NCI-H2107 treated with DMSO at 0.1 percent for 48 hours (cell line): Measurements from ENCODE around the gene SORL1.

Experiments used
- DNase-seq: peaks from one replicate; lab custom pipeline; 2025; ENCODE audit not compliant: unreplicated experiment; lab: John Stamatoyannopoulos, UW

SORL1 gene

GRCh38 chr11:121452609-121453150, 566 bp downstream of the SORL1 start, which contains the start of gene SORL1-AS1:
TSS of gene SORL1-AS1 (minus strand) at chr11:121452967.
- DNase-seq: peak; percentile 51

GRCh38 chr11:121453589-121454299, 1.6 kb downstream of the SORL1 start:
- no peak for DNase-seq

GRCh38 chr11:121455115-121455514, 3.0 kb downstream of the SORL1 start:
- DNase-seq: no peak

GRCh38 chr11:121456151-121456550, 4.0 kb downstream of the SORL1 start:
- no peak for DNase-seq

- no peak for DNase-seq
Observed at GRCh38 chr11:121456816-121457431, 4.8 kb downstream of the SORL1 start.

GRCh38 chr11:121458551-121458950, 6.4 kb downstream of the SORL1 start:
- no peak for DNase-seq

GRCh38 chr11:121459413-121460017, 7.4 kb downstream of the SORL1 start:
- no peak for DNase-seq

GRCh38 chr11:121460941-121461514, 8.9 kb downstream of the SORL1 start:
- DNase-seq: peak; percentile 64

- DNase-seq: no peak
Observed at GRCh38 chr11:121461843-121462242, 9.7 kb downstream of the SORL1 start.

GRCh38 chr11:121463689-121464335, 11.7 kb downstream of the SORL1 start:
- DNase-seq: no peak

GRCh38 chr11:121464352-121464946, 12.3 kb downstream of the SORL1 start:
- DNase-seq: no peak

- DNase-seq: no peak
Observed at GRCh38 chr11:121465709-121466062, 13.6 kb downstream of the SORL1 start.

GRCh38 chr11:121466063-121466794, 14.1 kb downstream of the SORL1 start:
- DNase-seq: peak; percentile 45

- no peak for DNase-seq
Observed at GRCh38 chr11:121467471-121467870, 15.4 kb downstream of the SORL1 start.

- DNase-seq: peak; percentile 14
Observed at GRCh38 chr11:121467965-121468364, 15.9 kb downstream of the SORL1 start.

- DNase-seq: no peak
Observed at GRCh38 chr11:121469910-121470309, 17.8 kb downstream of the SORL1 start.

GRCh38 chr11:121471167-121471566, 19.1 kb downstream of the SORL1 start:
- DNase-seq: no peak

- DNase-seq: no peak
Observed at GRCh38 chr11:121472312-121472711, 20.2 kb downstream of the SORL1 start.

GRCh38 chr11:121473064-121473777, 21.1 kb downstream of the SORL1 start:
- DNase-seq: no peak
